Transverse colon (tissue), 4 donors: ENCODE measurements around the gene RASGEF1C. TPM values are rescaled to one million over a fixed set of nuclear protein-coding genes. Genes with fewer than 3 reads are reported as not detected.

Source experiments
- DNase-seq: peaks from one replicate; pipeline ENCODE4 v3.0.0-alpha.2; 2019
- H3K27ac ChIP-seq, 4 donors: fragments of 200-600 bp; sonication (generic); 2 replicates each; pipeline ENCODE4 v1.5.1; 2016 to 2018; ENCODE audit warnings: inconsistent platforms in 4 of 4
- H3K27me3 ChIP-seq: fragments of 200-600 bp; sonication (generic); 2 replicates; pipeline ENCODE4 v1.5.1; 2017; ENCODE audit warnings: inconsistent platforms
- H3K36me3 ChIP-seq, 4 donors: fragments of 200-600 bp; sonication (generic); 2 replicates each; pipeline ENCODE4 v1.5.1; 2017 to 2019; ENCODE audit warnings: inconsistent platforms in 4 of 4
- H3K4me1 ChIP-seq, 4 donors: fragments of 200-600 bp; sonication (generic); 2 replicates each; pipeline ENCODE4 v1.5.1; 2017 to 2020; ENCODE audit warnings: inconsistent platforms in 4 of 4
- H3K4me3 ChIP-seq, 4 donors: fragments of 200-600 bp; sonication (generic); 1 replicate in 1 of 4; 2 replicates in 3 of 4; pipeline versions ENCODE4 v1.5.1 to v1.6.1; 2017 to 2019; ENCODE audit warnings: inconsistent platforms in 4 of 4
- H3K9me3 ChIP-seq, 2 donors: fragments of 200-600 bp; sonication (generic); 2 replicates each; pipeline ENCODE4 v1.5.1; 2017 to 2019; ENCODE audit warnings: inconsistent platforms in 2 of 2
- CTCF ChIP-seq, 5 experiments: fragments of 200-600 bp in 3 of 5; fragments of 450-650 bp in 2 of 5; sonication (generic) in 3 of 5; IDR thresholded peaks; 1 replicate in 2 of 5; 2 replicates in 3 of 5; pipeline ENCODE4 v1.5.1; 2016 to 2017; ENCODE audit warnings: antibody characterized with exemption in 5 of 5, inconsistent platforms in 3 of 5, mild to moderate bottlenecking in 2 of 5, moderate library complexity in 1 of 5
- EP300 ChIP-seq: sonication (generic); formaldehyde crosslinking; IDR thresholded peaks from one replicate; pipeline ENCODE4 v1.6.1; 2017; ENCODE audit warnings: antibody characterized with exemption, low read depth
- POLR2A ChIP-seq: fragments of 450-650 bp; IDR thresholded peaks from one replicate; pipeline ENCODE4 v1.6.1; 2016; ENCODE audit warnings: antibody characterized with exemption, mild to moderate bottlenecking, moderate library complexity
- POLR2AphosphoS5 ChIP-seq, 3 donors: sonication (generic); formaldehyde crosslinking; IDR thresholded peaks; one replicate each; pipeline ENCODE4 v1.6.1; 2016; ENCODE audit warnings: antibody characterized with exemption in 3 of 3
- WGBS, 2 donors: methylation state at CpG; one replicate each; pipeline ENCODE4 v1.1.5; 2018; ENCODE audit warnings: low coverage in 1 of 2; 5-methylcytosine and 5-hydroxymethylcytosine counted together
- in situ Hi-C, 4 donors: fragments of 200-750 bp; cut with MboI; loops; one replicate each; pipeline versions ENCODE4 v1.15.0 to v1.15.1; 2017; ENCODE audit warnings: low sequenced_read_pairs in 3 of 4, low pct_ligation_motif_present in 1 of 4, low pct_unique_long_range_greater_than_20kb in 1 of 4
- intact Hi-C: fragments of 100-400 bp; cut with DNase I; formaldehyde crosslinking; loops from one replicate; pipeline ENCODE4 v1.15.1; 2023; ENCODE audit warnings: low total_unique reads
- total RNA-seq, 4 donors: library from RNA; depleted of rRNA; stranded (reverse); fragments of >200 nt; gene quantifications; one replicate each; pipeline ENCODE4 v1.1.0, GENCODE V29; 2016

RASGEF1C gene
- total RNA-seq, 4 donors from 2014 or later = 0.14 to 3.0 TPM; not detected in 2

GRCh38 chr5:180100621-180101450 lies 108.2 kb downstream of the RASGEF1C start:
- no peak overlapping the region for H3K27ac ChIP-seq
- H3K4me3 ChIP-seq = no peak overlapping the region
- no peak for DNase-seq
- no peaks in the 10 kb centered on the region for H3K36me3 ChIP-seq
- no peaks in the 10 kb centered on the region for H3K9me3 ChIP-seq
- TF ChIP-seq EP300 (no peak), CTCF (IDR thresholded peaks at IDR 0.05) (no peak), POLR2A (no peak), POLR2AphosphoS5 (IDR thresholded peaks at IDR 0.05) (no peak)
- no peaks in the 10 kb centered on the region for H3K27me3 ChIP-seq
- intact Hi-C loops (no loop called here), in situ Hi-C loops (no loop called here)
- no peaks in the 10 kb centered on the region for H3K4me1 ChIP-seq
- whole genome bisulfite sequencing, 2 donors = 75% methylated on average over 24 of the region's 29 CpGs; no CpG with 5 or more reads in 1 of the 2 donors

- no peaks in the 10 kb centered on the region for H3K36me3 ChIP-seq
- H3K27me3 ChIP-seq = no peaks in the 10 kb centered on the region
- TF ChIP-seq CTCF (IDR thresholded peaks at IDR 0.05) (no peak), EP300 (no peak), POLR2AphosphoS5 (IDR thresholded peaks at IDR 0.05) (no peak), POLR2A (no peak)
- intact Hi-C loops (loop anchor here (10.0 kb wide), 1 partner anchor 115 kb away; no protein-coding TSS in a partner anchor), in situ Hi-C loops (loop anchor here in 1 of 4 donors (25.0 kb wide), 2 partner anchors 113 to 188 kb away; partner anchors contain the start of gene TBC1D9B)
- 89% methylated on average over 15 of the region's 18 CpGs; no CpG with 5 or more reads in 1 of the 2 donors for WGBS, 2 donors
- DNase-seq = no peak
- H3K4me3 ChIP-seq = no peak overlapping the region
- H3K4me1 ChIP-seq = no peaks in the 10 kb centered on the region
- H3K27ac ChIP-seq = no peak overlapping the region
- no peaks in the 10 kb centered on the region for H3K9me3 ChIP-seq
These were observed 109.0 kb downstream of the RASGEF1C start for GRCh38 chr5:180099733-180100611.

GRCh38 chr5:180098991-180099732 lies 109.8 kb downstream of the RASGEF1C start:
- no peaks in the 10 kb centered on the region for H3K36me3 ChIP-seq
- H3K27ac ChIP-seq = no peak overlapping the region
- H3K9me3 ChIP-seq = no peaks in the 10 kb centered on the region
- intact Hi-C loops (loop anchor here (10.0 kb wide), 1 partner anchor 114 kb away; no protein-coding TSS in a partner anchor), in situ Hi-C loops (loop anchor here in 1 of 4 donors (25.0 kb wide), 2 partner anchors 112 to 187 kb away; partner anchors contain the start of gene TBC1D9B)
- H3K4me1 ChIP-seq = no peaks in the 10 kb centered on the region
- TF ChIP-seq POLR2AphosphoS5 (IDR thresholded peaks at IDR 0.05) (no peak), EP300 (no peak), CTCF (IDR thresholded peaks at IDR 0.05) (no peak), POLR2A (no peak)
- no peak for DNase-seq
- WGBS, 2 donors = 77% methylated on average over 14 of the region's 18 CpGs; no CpG with 5 or more reads in 1 of the 2 donors
- H3K4me3 ChIP-seq = no peak overlapping the region
- H3K27me3 ChIP-seq = no peaks in the 10 kb centered on the region
